Stimulated activated CD8-positive, alpha-beta memory T cell treated with anti-CD3 and anti-CD28 coated beads, Interleukin-12 subunit alpha, Interleukin-12 subunit beta, amount 100 ng/mL, for 24 hours (primary cell): ENCODE data around the gene GNG13.
"Not testable (repeated sequence)": the region's sequence is repeated elsewhere in the genome, so short reads cannot be mapped to it uniquely, and the experiment has no call there.

Experiments used
- DNase-seq: peaks from one replicate; pipeline ENCODE4 v3.0.0-alpha.2; 2020; ENCODE audit errors: extremely low read depth

GNG13 gene

GRCh38 chr16:831571-832413 lies 31.3 kb upstream of the GNG13 start:
- DNase-seq: no peak

DNA sequence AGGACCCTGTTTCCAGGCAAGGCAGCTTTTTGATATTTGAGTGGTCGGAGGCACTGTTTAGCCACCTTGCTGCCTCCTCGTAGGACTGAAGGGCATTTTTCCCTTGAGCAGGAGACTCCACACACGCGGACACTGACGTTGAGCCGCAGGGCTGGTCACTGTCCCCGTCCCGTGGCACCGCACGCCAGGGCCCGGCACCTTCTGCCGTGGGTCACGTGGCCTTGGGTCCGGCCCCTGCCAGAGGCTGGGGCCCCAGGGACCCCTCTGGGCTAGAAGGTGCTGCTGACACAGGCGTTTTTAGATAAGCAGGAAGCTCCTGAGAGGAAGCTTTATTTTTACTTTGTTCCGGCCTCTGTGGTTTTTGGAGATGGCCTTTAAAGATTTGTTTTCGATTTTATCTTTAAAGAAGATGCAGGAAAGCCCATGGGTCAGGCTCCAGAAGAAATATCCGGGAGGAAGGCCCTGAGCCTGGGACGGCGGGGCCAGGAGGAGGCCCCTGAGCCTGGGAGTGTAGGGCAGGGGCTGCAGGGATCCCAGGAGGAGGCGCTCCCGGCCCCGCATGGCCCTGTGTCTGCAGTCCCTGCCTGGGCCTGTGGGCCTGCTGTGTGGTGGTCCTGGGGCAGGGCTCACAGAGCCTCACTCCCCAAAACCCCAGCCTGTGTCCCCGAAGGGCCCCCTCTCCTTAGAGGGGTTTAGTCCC lies 30.5 kb upstream of the GNG13 start:
- DNase-seq: no peak

- no peak for DNase-seq
Measured at GRCh38 chr16:830107-830870, 29.8 kb upstream of the GNG13 start.

- DNase-seq: no peak
Measured at GRCh38 chr16:828891-829290, 28.4 kb upstream of the GNG13 start.

DNA sequence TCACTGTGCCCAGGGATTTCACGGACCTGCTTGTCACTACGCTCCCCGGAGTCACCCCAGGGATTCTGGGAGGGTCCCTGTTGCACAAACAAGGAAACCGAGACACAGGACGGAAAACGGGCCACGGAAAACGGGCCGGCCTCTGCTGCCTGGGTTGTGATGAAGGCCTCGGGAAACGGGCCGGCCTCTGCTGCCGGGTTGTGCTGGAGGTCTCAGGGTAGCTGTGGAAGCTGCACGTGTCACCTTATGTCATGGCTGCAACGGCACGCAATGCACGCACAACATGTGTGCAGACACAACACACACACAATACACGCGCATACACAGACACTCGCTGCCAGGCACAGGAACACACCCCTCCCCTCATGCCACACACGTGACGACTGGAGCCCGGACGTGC lies 27.0 kb upstream of the GNG13 start:
- DNase-seq: no peak

GRCh38 chr16:825341-826061 lies 25.0 kb upstream of the GNG13 start:
- DNase-seq: no peak

DNA sequence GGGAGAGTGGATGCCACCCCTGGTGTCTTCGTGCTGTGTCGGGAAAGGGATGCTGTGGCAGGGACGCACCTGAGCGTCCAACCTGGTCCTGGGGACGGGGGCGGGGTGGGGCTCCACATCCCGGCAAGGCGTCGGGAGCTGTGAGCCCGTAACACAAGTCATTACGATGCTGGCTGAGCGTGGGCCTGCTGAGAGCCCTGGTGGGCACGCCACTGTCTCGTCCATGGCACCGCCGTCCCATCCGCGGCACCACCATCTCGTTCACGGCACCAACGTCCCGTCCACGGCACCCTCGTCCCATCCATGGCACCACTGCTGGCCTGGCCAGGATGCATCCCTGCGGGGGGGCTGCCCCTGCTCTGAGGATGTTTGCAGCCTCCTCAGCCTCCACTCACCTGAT lies 24.1 kb upstream of the GNG13 start:
- DNase-seq: no peak

- DNase-seq: no peak
Measured at GRCh38 chr16:824194-824593, 23.7 kb upstream of the GNG13 start.

GRCh38 chr16:822909-823297 lies 22.4 kb upstream of the GNG13 start:
- no peak for DNase-seq

DNA sequence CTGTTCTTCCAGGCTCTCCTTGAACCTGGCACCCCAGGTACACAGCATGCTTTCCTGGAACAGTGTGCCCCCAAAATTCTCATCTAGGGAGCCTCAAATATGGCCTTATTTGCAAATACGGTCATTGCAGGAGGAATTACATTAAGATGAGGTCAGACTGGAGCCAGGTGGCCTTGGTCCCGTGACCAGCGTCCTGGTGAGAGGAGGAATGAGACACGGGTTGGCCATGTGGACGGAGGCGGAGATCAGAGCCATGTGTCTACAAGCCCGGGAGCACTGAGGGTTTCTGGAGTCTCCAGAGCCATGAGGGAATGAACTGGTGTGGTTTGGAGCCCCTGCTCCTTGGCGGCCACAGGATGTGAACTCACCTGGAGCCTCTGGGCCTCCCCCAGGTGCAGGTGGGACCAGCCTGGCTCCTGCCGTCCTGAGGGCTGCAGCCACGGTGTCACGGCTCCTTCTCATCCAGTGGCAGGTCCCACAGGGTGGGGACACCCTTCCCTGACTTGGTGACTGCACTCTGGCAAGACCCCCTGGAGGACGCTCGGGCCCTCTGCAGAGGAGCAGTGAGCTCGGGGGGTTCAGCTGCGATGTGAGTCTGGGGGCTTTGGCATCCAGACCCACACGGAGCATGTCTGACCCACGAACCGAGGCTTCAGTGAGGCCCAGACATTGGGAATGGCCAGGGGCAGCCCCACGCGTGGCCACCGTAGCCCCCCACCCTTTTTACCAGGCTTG lies 21.8 kb upstream of the GNG13 start:
- no peak for DNase-seq

DNA sequence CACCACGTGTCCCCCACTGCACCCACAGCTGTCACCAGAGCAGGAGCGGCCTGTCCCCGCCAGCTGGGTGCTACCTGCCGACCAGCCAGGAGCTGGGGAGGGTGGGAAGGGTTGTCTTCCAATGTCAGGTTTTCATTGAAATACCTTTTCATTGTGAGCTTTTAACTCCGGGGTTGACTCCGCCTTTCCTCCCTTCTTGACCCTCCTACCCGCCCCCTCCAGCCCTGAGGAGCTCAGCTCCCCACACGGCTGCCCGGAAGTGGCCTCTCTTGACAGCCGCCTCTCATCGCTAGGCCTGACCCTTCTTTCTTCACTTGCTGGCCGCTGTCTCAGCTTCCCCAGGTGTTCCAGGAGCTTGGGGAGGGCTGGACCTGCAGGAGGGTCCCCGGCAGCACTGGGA lies 21.2 kb upstream of the GNG13 start:
- no peak for DNase-seq

DNA sequence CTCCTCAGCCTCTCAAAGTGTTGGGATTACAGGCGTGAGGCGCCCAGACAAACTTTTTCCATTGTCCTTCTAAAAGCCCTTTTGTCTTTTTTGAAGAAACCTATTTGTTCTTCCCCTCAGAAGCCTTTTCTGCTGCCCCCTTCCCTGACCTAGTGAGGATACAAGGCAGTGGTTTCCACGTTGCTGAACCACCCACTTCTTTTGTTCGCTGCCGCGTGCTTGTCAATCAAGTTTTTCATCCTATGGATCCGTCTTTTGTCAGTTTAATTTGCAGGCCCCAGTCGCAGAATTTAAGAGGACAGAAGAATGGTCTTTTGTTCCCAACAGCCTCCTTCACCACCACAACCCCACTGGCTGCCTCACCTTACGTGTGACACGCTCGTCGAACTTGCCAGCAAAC lies 20.2 kb upstream of the GNG13 start:
- DNase-seq: no peak

GRCh38 chr16:820044-820408 lies 19.5 kb upstream of the GNG13 start:
- DNase-seq: not testable (repeated sequence)

DNA sequence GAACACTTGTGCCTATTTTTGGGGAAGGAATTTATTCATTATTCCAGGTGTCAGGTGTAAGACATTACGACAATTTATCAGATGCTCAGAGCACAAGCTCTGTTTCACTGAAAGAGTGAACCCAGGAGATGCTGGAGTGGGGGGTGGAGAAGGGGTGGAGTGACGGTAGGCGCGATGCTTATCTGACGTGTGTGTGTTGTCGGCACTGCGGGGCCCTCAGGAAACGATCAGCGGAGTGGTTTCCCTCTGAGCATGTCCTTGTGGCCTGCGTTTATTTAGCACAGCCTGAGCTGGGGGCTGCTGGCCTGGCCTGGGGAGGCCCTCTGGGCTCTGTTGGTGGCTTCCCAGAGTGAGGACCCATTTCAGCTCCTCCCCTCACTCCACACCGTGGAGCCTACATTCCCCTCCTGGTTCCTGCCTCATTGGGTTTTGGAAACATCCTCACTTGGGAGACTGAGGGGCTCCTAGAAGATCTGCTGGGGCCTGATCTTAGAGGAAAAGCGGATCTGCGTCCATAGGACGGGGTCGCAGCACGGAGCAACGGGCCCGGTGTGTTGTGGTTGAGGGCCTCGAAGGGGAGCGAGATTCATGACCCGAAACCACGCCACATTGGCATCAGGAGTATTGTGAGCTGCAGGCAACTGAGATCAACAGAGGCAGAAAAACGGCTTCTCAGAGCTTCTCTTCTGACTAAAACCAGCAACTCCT lies 19.0 kb upstream of the GNG13 start:
- no peak for DNase-seq

DNA sequence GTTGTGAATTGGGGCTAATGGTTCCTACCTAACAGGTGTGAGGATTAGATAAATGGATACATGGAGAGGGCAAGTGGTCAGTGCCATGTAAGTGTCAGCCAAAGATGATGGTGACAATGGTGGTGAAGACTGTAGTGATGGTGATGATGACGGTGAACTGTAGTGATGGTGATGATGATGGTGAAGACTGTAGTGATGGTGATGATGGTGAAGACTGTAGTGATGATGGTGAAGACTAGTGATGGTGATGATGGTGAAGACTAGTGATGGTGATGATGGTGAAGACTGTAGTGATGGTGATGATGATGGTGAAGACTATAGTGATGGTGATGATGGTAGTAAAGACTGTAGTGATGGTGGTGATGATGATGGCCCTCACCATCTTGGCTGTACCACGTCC lies 18.1 kb upstream of the GNG13 start:
- DNase-seq: no peak

- DNase-seq: no peak
Measured at GRCh38 chr16:818132-818531, 17.6 kb upstream of the GNG13 start.

- DNase-seq: no peak
Measured at GRCh38 chr16:817001-817906, 16.7 kb upstream of the GNG13 start.

- DNase-seq: no peak
Measured at GRCh38 chr16:815861-816260, 15.3 kb upstream of the GNG13 start.

DNA sequence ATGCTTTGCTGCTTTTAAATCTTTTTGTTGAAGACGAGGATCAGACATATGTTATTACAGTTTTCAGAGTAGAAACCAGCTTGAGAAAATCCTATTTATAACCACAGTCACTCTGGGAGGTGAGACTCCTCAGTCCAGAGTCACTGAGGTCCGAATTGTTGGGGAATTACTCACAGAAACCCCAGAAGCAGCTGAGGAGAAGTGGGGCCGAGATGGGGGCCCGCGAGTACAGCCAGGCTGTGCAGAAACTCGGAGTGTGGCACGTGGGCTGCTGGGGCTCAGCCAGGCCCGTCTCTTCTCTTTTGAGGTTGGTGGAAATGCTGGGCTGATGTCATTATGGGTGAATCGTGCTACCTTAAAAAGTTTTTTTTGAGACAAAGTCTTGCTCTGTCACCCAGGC lies 14.4 kb upstream of the GNG13 start:
- no peak for DNase-seq
